IMR-90 (cell line): ENCODE results near the gene MOB4. TPM values are rescaled to one million over a fixed set of nuclear protein-coding genes. Genes with fewer than 3 reads are reported as not detected.

Source experiments
- ATAC-seq: fragments of 200-7000 bp; cut with Tn5 transposase; 2 replicates; pipeline ENCODE4 v1.9.1; 2020; ENCODE audit warnings: low read depth, mild to moderate bottlenecking, moderate library complexity
- BruUV-seq: library from RNA; stranded (reverse); fragments of 400-500 nt; replicated peaks from 2 replicates; lab custom pipeline; 2021; lab: Mats Ljungman, UMichigan
- CTCF ChIA-PET: fragments of 300-600 bp; formaldehyde crosslinking; extraction: SDS; loops from one replicate; lab custom pipeline; 2021; ENCODE audit warnings: antibody characterized with exemption; lab: Yijun Ruan, JAX
- POLR2A ChIA-PET: fragments of 300-600 bp; sonication (Branson Sonifier 250); formaldehyde crosslinking; loops from one replicate; lab custom pipeline; 2022; ENCODE audit warnings: antibody characterized with exemption; ENCODE audit not compliant: unreplicated experiment; lab: Charles Lee
- DNase-seq: peaks from one replicate; pipeline ENCODE4 v3.0.0; 2013
- H2AFZ ChIP-seq: replicated peaks from 2 replicates; pipeline ENCODE3; 2013; ENCODE audit warnings: low read length, mild to moderate bottlenecking; ENCODE audit not compliant: poor library complexity
- H2AK5ac ChIP-seq: 2 replicates; pipeline ENCODE4 v1.6.1; 2013; ENCODE audit warnings: low read depth, low read length, inconsistent platforms
- H2AK9ac ChIP-seq: replicated peaks from 2 replicates; pipeline ENCODE3; 2013; ENCODE audit warnings: mild to moderate bottlenecking, low read depth, low read length, moderate library complexity; ENCODE audit not compliant: poor library complexity
- H2BK120ac ChIP-seq: 2 replicates; pipeline ENCODE4 v1.6.1; 2013; ENCODE audit warnings: low read depth, low read length, inconsistent platforms
- H2BK15ac ChIP-seq: 3 replicates; pipeline ENCODE4 v1.6.1; 2013; ENCODE audit warnings: low read depth, low read length, inconsistent platforms
- H2BK20ac ChIP-seq: 2 replicates; pipeline ENCODE4 v1.6.1; 2013; ENCODE audit warnings: low read depth, mild to moderate bottlenecking, inconsistent platforms, low read length, moderate library complexity
- H2BK5ac ChIP-seq: 2 replicates; pipeline ENCODE4 v1.6.1; 2013; ENCODE audit warnings: mild to moderate bottlenecking, low read depth, low read length, inconsistent platforms; ENCODE audit not compliant: poor library complexity, severe bottlenecking
- H3K14ac ChIP-seq: replicated peaks from 2 replicates; pipeline ENCODE4 v1.6.1; 2013; ENCODE audit warnings: low read depth, low read length, inconsistent platforms
- H3K18ac ChIP-seq: 2 replicates; pipeline ENCODE4 v1.6.1; 2013; ENCODE audit warnings: low read depth, low read length, control low read depth
- H3K23ac ChIP-seq: 2 replicates; pipeline ENCODE4 v1.6.1; 2013; ENCODE audit warnings: low read depth, low read length, inconsistent platforms
- H3K27ac ChIP-seq: 2 replicates; pipeline ENCODE4 v1.5.1; 2013; ENCODE audit warnings: mild to moderate bottlenecking, control low read depth, low read length; ENCODE audit not compliant: insufficient read depth
- H3K27me3 ChIP-seq: 2 replicates; pipeline ENCODE4 v1.6.1; 2013; ENCODE audit warnings: low read length; ENCODE audit not compliant: control insufficient read depth, insufficient read depth
- H3K36me3 ChIP-seq: 2 replicates; pipeline ENCODE4 v1.6.1; 2013; ENCODE audit warnings: low read length, mixed read lengths; ENCODE audit not compliant: control insufficient read depth, insufficient read depth
- H3K4ac ChIP-seq: 2 replicates; pipeline ENCODE4 v1.6.1; 2013; ENCODE audit warnings: low read depth, low read length, inconsistent platforms
- H3K4me1 ChIP-seq: 2 replicates; pipeline ENCODE4 v1.6.1; 2013; ENCODE audit warnings: low read length, mixed read lengths; ENCODE audit not compliant: control insufficient read depth, insufficient read depth
- H3K4me2 ChIP-seq: 2 replicates; pipeline ENCODE4 v1.6.1; 2013; ENCODE audit warnings: low read depth, mild to moderate bottlenecking, control low read depth, low read length, moderate library complexity
- H3K4me3 ChIP-seq: 2 replicates; pipeline ENCODE4 v1.5.1; 2013; ENCODE audit warnings: low read depth, mild to moderate bottlenecking, control low read depth, low read length, moderate library complexity; ENCODE audit not compliant: insufficient read depth
- H3K56ac ChIP-seq: 2 replicates; pipeline ENCODE4 v1.6.1; 2013; ENCODE audit warnings: low read length, inconsistent platforms; ENCODE audit not compliant: insufficient read depth; ENCODE audit errors: extremely low read depth
- H3K79me1 ChIP-seq, 2 experiments: 2 replicates each; pipeline ENCODE4 v1.6.1; 2013; ENCODE audit warnings: low read length in 2 of 2, inconsistent platforms in 1 of 2, low read depth in 1 of 2
- H3K9ac ChIP-seq: 2 replicates; pipeline ENCODE4 v1.6.1; 2013; ENCODE audit warnings: low read depth, low read length, control low read depth
- H3K9me1 ChIP-seq: 2 replicates; pipeline ENCODE4 v1.6.1; 2013; ENCODE audit warnings: low read length, inconsistent platforms; ENCODE audit not compliant: insufficient read depth
- H3K9me3 ChIP-seq: 2 replicates; pipeline ENCODE4 v1.6.1; 2013; ENCODE audit warnings: low read length; ENCODE audit not compliant: control insufficient read depth, insufficient read depth
- H4K20me1 ChIP-seq: 2 replicates; pipeline ENCODE4 v1.6.1; 2013; ENCODE audit warnings: low read length, inconsistent platforms; ENCODE audit not compliant: insufficient read depth
- H4K5ac ChIP-seq: 2 replicates; pipeline ENCODE4 v1.6.1; 2013; ENCODE audit warnings: mild to moderate bottlenecking, low read depth, low read length, control low read depth
- H4K8ac ChIP-seq, 2 experiments: 2 replicates each; pipeline ENCODE4 v1.6.1; 2013; ENCODE audit warnings: low read depth in 2 of 2, low read length in 2 of 2, control low read depth in 1 of 2, inconsistent platforms in 1 of 2
- H4K91ac ChIP-seq: 2 replicates; pipeline ENCODE4 v1.6.1; 2013; ENCODE audit warnings: low read depth, low read length, inconsistent platforms; ENCODE audit not compliant: insufficient read depth
- MAZ ChIP-seq: IDR thresholded peaks from 2 replicates; pipeline ENCODE4 v1.6.1; 2012; ENCODE audit warnings: low read depth, mild to moderate bottlenecking, low read length, improper control_type of control experiment, moderate library complexity, borderline replicate concordance
- MXI1 ChIP-seq: IDR thresholded peaks from 2 replicates; pipeline ENCODE4 v1.6.1; 2012; ENCODE audit warnings: low read depth, mild to moderate bottlenecking, low read length, moderate library complexity, borderline replicate concordance
- WGBS, 2 experiments: methylation state at CpG; one replicate each; pipeline versions ENCODE4 v1.1.5 to v1.1.7; 2013; ENCODE audit warnings: missing lambda C conversion rate in 2 of 2; ENCODE audit not compliant: insufficient read length in 1 of 2; ENCODE audit errors: extremely low coverage in 2 of 2; 5-methylcytosine and 5-hydroxymethylcytosine counted together
- dilution Hi-C: fragments of 300-500 bp; cut with HindIII; formaldehyde crosslinking; loops from one replicate; pipeline ENCODE4 v1.14.3; 2018; ENCODE audit warnings: low sequenced_read_pairs; ENCODE audit not compliant: unreplicated experiment
- in situ Hi-C: fragments of 300-500 bp; cut with MboI; formaldehyde crosslinking; loops from 3 replicates; pipeline ENCODE4 v1.14.3; 2019; ENCODE audit warnings: low sequenced_read_pairs, inconsistent platforms, mixed read lengths
- intact Hi-C: fragments of 100-400 bp; cut with micrococcal nuclease; formaldehyde crosslinking; loops from 2 replicates; pipeline ENCODE4 v1.10.0; 2022
- polyA plus RNA-seq, 3 experiments: library from polyadenylated mRNA; depleted of rRNA; stranded (reverse); fragments of >200 nt; gene quantifications; 2 replicates each; pipeline ENCODE4 v1.2.3, GENCODE V29; 2012; ENCODE audit warnings: low replicate concordance in 1 of 3
- total RNA-seq: library from RNA; depleted of rRNA; stranded (reverse); fragments of >200 nt; gene quantifications from 2 replicates; pipeline ENCODE4 v1.2.3, GENCODE V29; 2012
- TF ChIP-seq, protein P1 (sequence below): conservative IDR thresholded peaks from 2 replicates; pipeline ENCODE4 v1.5.1; 2012; ENCODE audit warnings: mild to moderate bottlenecking, low read depth, low read length, improper control_type of control experiment
- TF ChIP-seq, protein P2 (sequence below): fragments of 150-350 bp; IDR thresholded peaks from 2 replicates; pipeline ENCODE4 v1.6.1; 2017; ENCODE audit warnings: mild to moderate bottlenecking, antibody characterized with exemption, low read length, low read depth

MOB4 gene
- total and polyA plus RNA-seq, 2 of the 4 experiments (the other 2 are of a cell fraction) = 34.8 to 36.0 TPM

DNA sequence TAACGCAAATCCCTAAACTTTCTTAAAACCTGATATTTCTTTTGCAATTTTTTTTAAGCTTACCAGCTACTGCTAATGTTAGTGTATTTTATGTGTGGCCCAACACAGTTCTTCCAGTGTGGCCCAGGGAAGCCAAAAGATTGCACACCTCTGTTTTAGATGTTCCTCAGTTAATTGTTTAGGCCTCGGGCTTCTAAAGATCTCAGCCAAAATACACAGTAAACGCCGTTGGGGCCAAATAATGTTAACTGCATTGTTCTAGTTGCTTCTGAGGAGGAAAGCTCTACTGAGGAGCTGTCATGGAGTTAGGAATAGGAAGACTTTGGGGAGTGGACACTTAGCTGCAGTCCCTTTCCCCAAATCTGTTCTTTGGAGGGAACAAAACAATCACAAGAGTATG, 13.7 kb upstream of the MOB4 start:
- dilution Hi-C loops = no loop called here
- H3K4me2 ChIP-seq = no peak overlapping the region; the same call in 1 of the 2 replicates

More for the DNA sequence above, 13.7 kb upstream of the MOB4 start:
- H3K79me1 ChIP-seq = peaks cover 11 to 35% of the 10 kb centered on the region in 2 experiments
- ChIA-PET CTCF (interaction anchor here (0.6 kb wide), 1 partner anchor 66 kb away, joined by 3 read pairs; no protein-coding TSS in a partner anchor), POLR2A (no interaction called here)
- H3K36me3 ChIP-seq = peaks cover 11% of the 10 kb centered on the region
- no CpG with 5 or more reads among the region's 4 CpGs for WGBS, 2 experiments
- no peak overlapping the region for H2AFZ ChIP-seq
- no peaks in the 10 kb centered on the region for H3K9me3 ChIP-seq
- no peak overlapping the region for H2BK15ac ChIP-seq
- no peak overlapping the region for H4K5ac ChIP-seq
- H3K18ac ChIP-seq = no peak overlapping the region
- H3K4ac ChIP-seq = no peak overlapping the region
- H3K23ac ChIP-seq = peak overlapping the region; percentile 53; the same call in 1 of the 2 replicates
- H3K14ac ChIP-seq = no peak overlapping the region; the same call in 1 of the 2 replicates
- no TSS peak for BruUV-seq
- ATAC-seq (no peak), DNase-seq (no peak)
- intact Hi-C loops (no loop called here), in situ Hi-C loops (loop anchor here (10.0 kb wide), 1 partner anchor 273 kb away; no protein-coding TSS in a partner anchor)
- no peak overlapping the region for H2AK5ac ChIP-seq
- TF ChIP-seq, protein P1, sequence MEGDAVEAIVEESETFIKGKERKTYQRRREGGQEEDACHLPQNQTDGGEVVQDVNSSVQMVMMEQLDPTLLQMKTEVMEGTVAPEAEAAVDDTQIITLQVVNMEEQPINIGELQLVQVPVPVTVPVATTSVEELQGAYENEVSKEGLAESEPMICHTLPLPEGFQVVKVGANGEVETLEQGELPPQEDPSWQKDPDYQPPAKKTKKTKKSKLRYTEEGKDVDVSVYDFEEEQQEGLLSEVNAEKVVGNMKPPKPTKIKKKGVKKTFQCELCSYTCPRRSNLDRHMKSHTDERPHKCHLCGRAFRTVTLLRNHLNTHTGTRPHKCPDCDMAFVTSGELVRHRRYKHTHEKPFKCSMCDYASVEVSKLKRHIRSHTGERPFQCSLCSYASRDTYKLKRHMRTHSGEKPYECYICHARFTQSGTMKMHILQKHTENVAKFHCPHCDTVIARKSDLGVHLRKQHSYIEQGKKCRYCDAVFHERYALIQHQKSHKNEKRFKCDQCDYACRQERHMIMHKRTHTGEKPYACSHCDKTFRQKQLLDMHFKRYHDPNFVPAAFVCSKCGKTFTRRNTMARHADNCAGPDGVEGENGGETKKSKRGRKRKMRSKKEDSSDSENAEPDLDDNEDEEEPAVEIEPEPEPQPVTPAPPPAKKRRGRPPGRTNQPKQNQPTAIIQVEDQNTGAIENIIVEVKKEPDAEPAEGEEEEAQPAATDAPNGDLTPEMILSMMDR = no peak
- TF ChIP-seq, protein P2, sequence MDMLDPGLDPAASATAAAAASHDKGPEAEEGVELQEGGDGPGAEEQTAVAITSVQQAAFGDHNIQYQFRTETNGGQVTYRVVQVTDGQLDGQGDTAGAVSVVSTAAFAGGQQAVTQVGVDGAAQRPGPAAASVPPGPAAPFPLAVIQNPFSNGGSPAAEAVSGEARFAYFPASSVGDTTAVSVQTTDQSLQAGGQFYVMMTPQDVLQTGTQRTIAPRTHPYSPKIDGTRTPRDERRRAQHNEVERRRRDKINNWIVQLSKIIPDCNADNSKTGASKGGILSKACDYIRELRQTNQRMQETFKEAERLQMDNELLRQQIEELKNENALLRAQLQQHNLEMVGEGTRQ = no peak
- TF ChIP-seq MXI1 (no peak), MAZ (no peak)
- H3K9me1 ChIP-seq = no peaks in the 10 kb centered on the region
- no peak overlapping the region for H3K56ac ChIP-seq
- H3K27me3 ChIP-seq = no peaks in the 10 kb centered on the region
- 0 out of 2 replicates have a peak, but pooled peaks cover 1% of the 10 kb centered on the region for H3K4me1 ChIP-seq
- no peak overlapping the region for H3K27ac ChIP-seq
- no peak overlapping the region for H2BK5ac ChIP-seq
- no peak overlapping the region for H4K8ac ChIP-seq
- H3K9ac ChIP-seq = no peak overlapping the region
- H3K4me3 ChIP-seq = no peak overlapping the region
- no peak overlapping the region for H4K91ac ChIP-seq
- peaks cover 30% of the 10 kb centered on the region for H4K20me1 ChIP-seq
- no peak overlapping the region for H2BK20ac ChIP-seq
- no peak overlapping the region for H2BK120ac ChIP-seq
- no peak overlapping the region for H2AK9ac ChIP-seq
